Liver (tissue), 9 donors: ENCODE measurements around the gene ZNF835. TPM values are rescaled to one million over a fixed set of nuclear protein-coding genes. Genes with fewer than 3 reads are reported as not detected.

Experiments
- DNase-seq: peaks from one replicate; pipeline ENCODE4 v3.0.0-alpha.2; 2017; ENCODE audit warnings: low spot score
- H3K27ac ChIP-seq, 2 donors: one replicate each; pipeline ENCODE4 v1.7.0; 2013; ENCODE audit warnings: inconsistent platforms in 2 of 2, low read length in 2 of 2, control low read depth in 1 of 2, low read depth in 1 of 2, mild to moderate bottlenecking in 1 of 2
- H3K27me3 ChIP-seq, 4 donors: one replicate each; pipeline versions ENCODE4 v1.6.1 to v1.7.0; 2013; ENCODE audit warnings: low read length in 3 of 4, inconsistent platforms in 1 of 4, mild to moderate bottlenecking in 1 of 4, moderate library complexity in 1 of 4; ENCODE audit not compliant: control insufficient read depth in 4 of 4, insufficient read depth in 4 of 4
- H3K36me3 ChIP-seq, 4 donors: one replicate each; pipeline versions ENCODE4 v1.6.1 to v1.7.0; 2013; ENCODE audit warnings: low read length in 3 of 4, mild to moderate bottlenecking in 3 of 4, low read depth in 1 of 4, moderate library complexity in 1 of 4; ENCODE audit not compliant: control insufficient read depth in 4 of 4, insufficient read depth in 3 of 4
- H3K4me1 ChIP-seq, 4 donors: one replicate each; pipeline versions ENCODE4 v1.6.1 to v1.7.0; 2013; ENCODE audit warnings: low read length in 3 of 4, mild to moderate bottlenecking in 3 of 4, moderate library complexity in 1 of 4; ENCODE audit not compliant: control insufficient read depth in 4 of 4, insufficient read depth in 4 of 4
- H3K4me3 ChIP-seq, 3 donors: one replicate each; pipeline versions ENCODE4 v1.6.1 to v1.7.0; 2013; ENCODE audit warnings: low read length in 3 of 3, control low read depth in 1 of 3, low read depth in 1 of 3, mild to moderate bottlenecking in 1 of 3
- H3K9ac ChIP-seq, 2 donors: one replicate each; pipeline ENCODE4 v1.7.0; 2013; ENCODE audit warnings: low read length in 2 of 2, mild to moderate bottlenecking in 2 of 2, moderate library complexity in 2 of 2, control low read depth in 1 of 2, low read depth in 1 of 2
- H3K9me3 ChIP-seq, 4 donors: one replicate each; pipeline versions ENCODE4 v1.6.1 to v1.7.0; 2013; ENCODE audit warnings: low read length in 3 of 4; ENCODE audit not compliant: control insufficient read depth in 4 of 4
- EGR1 ChIP-seq, 2 donors: IDR thresholded peaks; 2 replicates each; pipeline ENCODE4 v1.6.1; 2016 to 2018; ENCODE audit warnings: antibody characterized with exemption in 2 of 2, low read depth in 2 of 2
- GABPA ChIP-seq, 2 donors: IDR thresholded peaks in 1 of 2; conservative IDR thresholded peaks in 1 of 2; 2 replicates each; pipeline ENCODE4 v1.6.1; 2016; ENCODE audit warnings: antibody characterized with exemption in 2 of 2, mild to moderate bottlenecking in 1 of 2, moderate library complexity in 1 of 2
- HNF4G ChIP-seq: IDR thresholded peaks from 2 replicates; pipeline ENCODE4 v1.6.1; 2016; ENCODE audit warnings: antibody characterized with exemption
- JUND ChIP-seq, 2 donors: IDR thresholded peaks; 2 replicates each; pipeline ENCODE4 v1.6.1; 2016; ENCODE audit warnings: antibody characterized with exemption in 2 of 2
- NR2F2 ChIP-seq: IDR thresholded peaks from 2 replicates; pipeline ENCODE4 v1.6.1; 2016; ENCODE audit warnings: antibody characterized with exemption
- RAD21 ChIP-seq, 2 donors: IDR thresholded peaks; 2 replicates each; pipeline ENCODE4 v1.6.1; 2016; ENCODE audit warnings: antibody characterized with exemption in 2 of 2, mild to moderate bottlenecking in 2 of 2
- TAF1 ChIP-seq: conservative IDR thresholded peaks from 2 replicates; pipeline ENCODE4 v1.6.1; 2016; ENCODE audit warnings: antibody characterized with exemption, mild to moderate bottlenecking
- YY1 ChIP-seq: IDR thresholded peaks from 2 replicates; pipeline ENCODE4 v1.6.1; 2016; ENCODE audit warnings: antibody characterized with exemption, mild to moderate bottlenecking
- WGBS: extraction: QIAGEN DNeasy Blood & Tissue Kit; methylation state at CpG from one replicate; pipeline ENCODE4 v1.1.7; 2013; 5-methylcytosine and 5-hydroxymethylcytosine counted together
- polyA plus RNA-seq, 2 donors: library from polyadenylated mRNA; stranded (reverse) in 1 of 2; unstranded in 1 of 2; fragments of 200-250 nt in 1 of 2; fragments of >200 nt in 1 of 2; fragmentation: Nextera tagmentation in 1 of 2; extraction: Ambion mirVana in 1 of 2; gene quantifications; one replicate each; pipeline versions ENCODE4 v1.2.1 to v1.2.3, GENCODE V29; 2013 to 2015
- total RNA-seq, 2 donors: library from RNA; depleted of rRNA; stranded (reverse); fragments of >200 nt; gene quantifications; one replicate each; pipeline ENCODE4 v1.2.3, GENCODE V29; 2014
- TF ChIP-seq, protein P1 (sequence below): IDR thresholded peaks from 2 replicates; pipeline ENCODE4 v1.6.1; 2016; ENCODE audit warnings: antibody characterized with exemption
- TF ChIP-seq, protein P2 (sequence below): IDR thresholded peaks from 2 replicates; pipeline ENCODE4 v1.6.1; 2016; ENCODE audit warnings: antibody characterized with exemption, mild to moderate bottlenecking
- TF ChIP-seq, protein P3 (sequence below): IDR thresholded peaks from 2 replicates; pipeline ENCODE4 v1.6.1; 2016; ENCODE audit warnings: antibody characterized with exemption
- TF ChIP-seq, protein P4 (sequence below): IDR thresholded peaks from 2 replicates; pipeline ENCODE4 v1.6.1; 2016; ENCODE audit warnings: antibody characterized with exemption
- TF ChIP-seq, protein P5 (sequence below): fragments of 150-350 bp; IDR thresholded peaks from 2 replicates; pipeline ENCODE4 v1.5.1; 2017; ENCODE audit warnings: improper control_type of control experiment, low read depth, low read length; ENCODE audit not compliant: missing input control
- donor health status: healthy.
- donor health status: healthy.
- donor health status: healthy.
- donor health status: healthy.
- donor health status: healthy.

ZNF835 gene
- total and polyA plus RNA-seq, 4 donors = 0.19 to 2.3 (median 0.76) TPM

DNA sequence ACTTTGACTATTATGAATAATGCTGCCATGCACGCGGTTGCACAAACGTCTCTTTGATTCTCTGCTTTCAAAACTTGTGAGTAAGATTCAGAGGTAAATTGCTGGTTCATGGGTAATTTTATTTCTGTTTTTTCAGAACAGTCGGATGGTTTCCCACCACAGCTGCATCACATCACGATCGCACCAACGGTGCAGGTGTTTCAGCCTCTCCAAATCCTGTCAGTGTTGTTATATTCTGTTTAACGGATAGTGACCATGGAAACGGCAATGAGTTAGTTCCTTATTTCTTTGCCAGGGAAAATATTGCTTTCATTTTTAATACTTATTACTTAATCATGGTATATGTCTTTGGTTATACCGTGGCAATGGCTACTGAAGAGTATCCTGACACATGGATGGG is 19.1 kb upstream of the ZNF835 start:
- WGBS = 79% methylated on average over 10 of the region's 10 CpGs
- H3K36me3 ChIP-seq = no peaks in the 10 kb centered on the region
- no peak for DNase-seq
- peaks cover 0 to 15% (median 11%) of the 10 kb centered on the region in 4 donors for H3K9me3 ChIP-seq
- no peak overlapping the region for H3K27ac ChIP-seq
- H3K9ac ChIP-seq = no peak overlapping the region
- TF ChIP-seq TAF1 (no peak), NR2F2 (no peak), GABPA (IDR thresholded peaks at IDR 0.05 in 1 of 2, conservative IDR thresholded peaks at IDR 0.05 in 1 of 2) (no peak), EGR1 (IDR thresholded peaks at IDR 0.05; ENCODE audit: low read depth in 2 of 2) (no peak), JUND (IDR thresholded peaks at IDR 0.05) (no peak)
- TF ChIP-seq, protein P1, sequence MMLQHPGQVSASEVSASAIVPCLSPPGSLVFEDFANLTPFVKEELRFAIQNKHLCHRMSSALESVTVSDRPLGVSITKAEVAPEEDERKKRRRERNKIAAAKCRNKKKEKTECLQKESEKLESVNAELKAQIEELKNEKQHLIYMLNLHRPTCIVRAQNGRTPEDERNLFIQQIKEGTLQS = no peak
- TF ChIP-seq, protein P2, sequence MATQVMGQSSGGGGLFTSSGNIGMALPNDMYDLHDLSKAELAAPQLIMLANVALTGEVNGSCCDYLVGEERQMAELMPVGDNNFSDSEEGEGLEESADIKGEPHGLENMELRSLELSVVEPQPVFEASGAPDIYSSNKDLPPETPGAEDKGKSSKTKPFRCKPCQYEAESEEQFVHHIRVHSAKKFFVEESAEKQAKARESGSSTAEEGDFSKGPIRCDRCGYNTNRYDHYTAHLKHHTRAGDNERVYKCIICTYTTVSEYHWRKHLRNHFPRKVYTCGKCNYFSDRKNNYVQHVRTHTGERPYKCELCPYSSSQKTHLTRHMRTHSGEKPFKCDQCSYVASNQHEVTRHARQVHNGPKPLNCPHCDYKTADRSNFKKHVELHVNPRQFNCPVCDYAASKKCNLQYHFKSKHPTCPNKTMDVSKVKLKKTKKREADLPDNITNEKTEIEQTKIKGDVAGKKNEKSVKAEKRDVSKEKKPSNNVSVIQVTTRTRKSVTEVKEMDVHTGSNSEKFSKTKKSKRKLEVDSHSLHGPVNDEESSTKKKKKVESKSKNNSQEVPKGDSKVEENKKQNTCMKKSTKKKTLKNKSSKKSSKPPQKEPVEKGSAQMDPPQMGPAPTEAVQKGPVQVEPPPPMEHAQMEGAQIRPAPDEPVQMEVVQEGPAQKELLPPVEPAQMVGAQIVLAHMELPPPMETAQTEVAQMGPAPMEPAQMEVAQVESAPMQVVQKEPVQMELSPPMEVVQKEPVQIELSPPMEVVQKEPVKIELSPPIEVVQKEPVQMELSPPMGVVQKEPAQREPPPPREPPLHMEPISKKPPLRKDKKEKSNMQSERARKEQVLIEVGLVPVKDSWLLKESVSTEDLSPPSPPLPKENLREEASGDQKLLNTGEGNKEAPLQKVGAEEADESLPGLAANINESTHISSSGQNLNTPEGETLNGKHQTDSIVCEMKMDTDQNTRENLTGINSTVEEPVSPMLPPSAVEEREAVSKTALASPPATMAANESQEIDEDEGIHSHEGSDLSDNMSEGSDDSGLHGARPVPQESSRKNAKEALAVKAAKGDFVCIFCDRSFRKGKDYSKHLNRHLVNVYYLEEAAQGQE = no peak
- TF ChIP-seq, protein P3, sequence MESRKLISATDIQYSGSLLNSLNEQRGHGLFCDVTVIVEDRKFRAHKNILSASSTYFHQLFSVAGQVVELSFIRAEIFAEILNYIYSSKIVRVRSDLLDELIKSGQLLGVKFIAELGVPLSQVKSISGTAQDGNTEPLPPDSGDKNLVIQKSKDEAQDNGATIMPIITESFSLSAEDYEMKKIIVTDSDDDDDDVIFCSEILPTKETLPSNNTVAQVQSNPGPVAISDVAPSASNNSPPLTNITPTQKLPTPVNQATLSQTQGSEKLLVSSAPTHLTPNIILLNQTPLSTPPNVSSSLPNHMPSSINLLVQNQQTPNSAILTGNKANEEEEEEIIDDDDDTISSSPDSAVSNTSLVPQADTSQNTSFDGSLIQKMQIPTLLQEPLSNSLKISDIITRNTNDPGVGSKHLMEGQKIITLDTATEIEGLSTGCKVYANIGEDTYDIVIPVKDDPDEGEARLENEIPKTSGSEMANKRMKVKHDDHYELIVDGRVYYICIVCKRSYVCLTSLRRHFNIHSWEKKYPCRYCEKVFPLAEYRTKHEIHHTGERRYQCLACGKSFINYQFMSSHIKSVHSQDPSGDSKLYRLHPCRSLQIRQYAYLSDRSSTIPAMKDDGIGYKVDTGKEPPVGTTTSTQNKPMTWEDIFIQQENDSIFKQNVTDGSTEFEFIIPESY = no peak
- TF ChIP-seq, protein P4, sequence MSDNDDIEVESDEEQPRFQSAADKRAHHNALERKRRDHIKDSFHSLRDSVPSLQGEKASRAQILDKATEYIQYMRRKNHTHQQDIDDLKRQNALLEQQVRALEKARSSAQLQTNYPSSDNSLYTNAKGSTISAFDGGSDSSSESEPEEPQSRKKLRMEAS = no peak
- peaks cover 0 to 3% (median 0%) of the 10 kb centered on the region in 4 donors for H3K27me3 ChIP-seq
- no peak overlapping the region for H3K4me3 ChIP-seq
- no peaks in the 10 kb centered on the region for H3K4me1 ChIP-seq

DNA sequence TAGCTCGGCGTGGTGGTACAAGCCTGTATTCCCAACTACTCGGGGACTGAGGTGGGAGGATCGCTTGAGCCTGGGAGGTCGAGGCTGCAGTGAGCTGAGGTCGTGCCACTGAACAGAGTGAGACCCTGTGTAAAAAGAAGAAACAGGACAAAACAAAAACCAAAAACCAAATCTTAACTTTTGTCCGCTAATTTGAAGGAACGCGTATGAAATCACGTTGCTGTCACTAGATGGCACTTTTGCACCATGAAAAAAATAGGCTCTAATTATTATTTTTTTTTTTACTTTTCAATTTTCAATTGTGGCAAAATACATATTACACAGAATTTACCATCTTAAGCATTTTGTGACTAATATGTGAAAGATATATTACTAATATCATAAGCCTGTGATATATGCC is 17.6 kb upstream of the ZNF835 start:
- TF ChIP-seq, protein P4 = no peak
- no peak for TF ChIP-seq YY1
- TF ChIP-seq, protein P5, sequence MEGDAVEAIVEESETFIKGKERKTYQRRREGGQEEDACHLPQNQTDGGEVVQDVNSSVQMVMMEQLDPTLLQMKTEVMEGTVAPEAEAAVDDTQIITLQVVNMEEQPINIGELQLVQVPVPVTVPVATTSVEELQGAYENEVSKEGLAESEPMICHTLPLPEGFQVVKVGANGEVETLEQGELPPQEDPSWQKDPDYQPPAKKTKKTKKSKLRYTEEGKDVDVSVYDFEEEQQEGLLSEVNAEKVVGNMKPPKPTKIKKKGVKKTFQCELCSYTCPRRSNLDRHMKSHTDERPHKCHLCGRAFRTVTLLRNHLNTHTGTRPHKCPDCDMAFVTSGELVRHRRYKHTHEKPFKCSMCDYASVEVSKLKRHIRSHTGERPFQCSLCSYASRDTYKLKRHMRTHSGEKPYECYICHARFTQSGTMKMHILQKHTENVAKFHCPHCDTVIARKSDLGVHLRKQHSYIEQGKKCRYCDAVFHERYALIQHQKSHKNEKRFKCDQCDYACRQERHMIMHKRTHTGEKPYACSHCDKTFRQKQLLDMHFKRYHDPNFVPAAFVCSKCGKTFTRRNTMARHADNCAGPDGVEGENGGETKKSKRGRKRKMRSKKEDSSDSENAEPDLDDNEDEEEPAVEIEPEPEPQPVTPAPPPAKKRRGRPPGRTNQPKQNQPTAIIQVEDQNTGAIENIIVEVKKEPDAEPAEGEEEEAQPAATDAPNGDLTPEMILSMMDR = no peak
- TF ChIP-seq EGR1 (IDR thresholded peaks at IDR 0.05; ENCODE audit: low read depth in 2 of 2) = no peak
- TF ChIP-seq, protein P3 = no peak
- TF ChIP-seq RAD21 (IDR thresholded peaks at IDR 0.05) = no peak
- TF ChIP-seq NR2F2 = no peak
- TF ChIP-seq, protein P2 = no peak
- TF ChIP-seq HNF4G = no peak
- Histone ChIP-seq H3K36me3 (no peaks in the 10 kb centered on the region), H3K9ac (no peak overlapping the region), H3K4me1 (no peaks in the 10 kb centered on the region), H3K27ac (no peak overlapping the region), H3K27me3 (peaks cover 0 to 3% (median 0%) of the 10 kb centered on the region in 4 donors), H3K9me3 (peaks cover 4 to 15% (median 8%) of the 10 kb centered on the region in 4 donors), H3K4me3 (no peak overlapping the region)
- 77% methylated on average over 10 of the region's 10 CpGs for whole genome bisulfite sequencing
- DNase-seq = no peak
